HepG2 (cell line): ENCODE data around the gene C1orf21. TPM values are rescaled to one million over a fixed set of nuclear protein-coding genes. Genes with fewer than 3 reads are reported as not detected.

Experiments
- ATAC-seq: fragments of 200-7000 bp; cut with Tn5 transposase; 3 replicates; pipeline ENCODE4 v1.9.1; 2020; ENCODE audit warnings: mild to moderate bottlenecking, moderate library complexity
- BruUV-seq: library from RNA; stranded (reverse); fragments of 400-500 nt; replicated peaks from 2 replicates; lab custom pipeline; 2021; lab: Mats Ljungman, UMichigan
- CTCF ChIA-PET: fragments of 300-600 bp; formaldehyde crosslinking; extraction: SDS; loops from one replicate; lab custom pipeline; 2021; ENCODE audit warnings: low total read pairs, inconsistent platforms, low intra/inter-chr PET ratio; lab: Yijun Ruan, JAX
- POLR2A ChIA-PET: fragments of 350-600 bp; sonication (Branson Sonifier 250); formaldehyde crosslinking; loops from one replicate; lab custom pipeline; 2020; ENCODE audit warnings: antibody characterized with exemption, inconsistent platforms; lab: Yijun Ruan, JAX
- DNase-seq: peaks from one replicate; pipeline ENCODE4 v3.0.0-alpha.2; 2015; ENCODE audit warnings: low spot score
- FAIRE-seq: peaks from 3 replicates; lab custom pipeline; 2011; peaks lifted over from hg19 to GRCh38; lab: Jason Lieb, UNC
- H2AFZ ChIP-seq: one replicate; pipeline ENCODE4 v1.6.1; 2011; ENCODE audit warnings: low read length, inconsistent platforms
- H3K27ac ChIP-seq: fragments of 300-600 bp; 3 replicates; pipeline ENCODE4 v1.8.0; 2011; ENCODE audit warnings: mixed run types, mild to moderate bottlenecking, mixed read lengths, low read length, inconsistent platforms; ENCODE audit not compliant: insufficient read depth; ENCODE audit errors: extremely low read length
- H3K27me3 ChIP-seq, 2 experiments: fragments of 200-600 bp in 1 of 2; 2 replicates in 1 of 2; 3 replicates in 1 of 2; pipeline versions ENCODE4 v1.6.0 to v1.8.0; 2011; ENCODE audit warnings: low read length in 2 of 2, mild to moderate bottlenecking in 2 of 2, moderate library complexity in 2 of 2, inconsistent platforms in 1 of 2; ENCODE audit not compliant: insufficient read depth in 2 of 2, control insufficient read depth in 1 of 2
- H3K36me3 ChIP-seq, 2 experiments: fragments of 200-600 bp in 1 of 2; replicated peaks in 1 of 2; 2 replicates in 1 of 2; 3 replicates in 1 of 2; pipeline versions ENCODE4 v1.5.1 to v1.8.0; 2011; ENCODE audit warnings: low read length in 2 of 2, inconsistent platforms in 1 of 2; ENCODE audit not compliant: insufficient read depth in 2 of 2, control insufficient read depth in 1 of 2
- H3K4me1 ChIP-seq: 2 replicates; pipeline ENCODE4 v1.5.1; 2012; ENCODE audit warnings: low read length, inconsistent platforms; ENCODE audit not compliant: insufficient read depth
- H3K4me2 ChIP-seq: 2 replicates; pipeline ENCODE4 v1.6.0; 2011; ENCODE audit warnings: low read depth, low read length, inconsistent platforms
- H3K4me3 ChIP-seq, 3 experiments: fragments of 200-600 bp in 1 of 3; sonication (generic), shearing (Covaris generic) in 1 of 3; replicated peaks in 1 of 3; 2 replicates each; pipeline ENCODE4 v1.5.1; 2011 to 2016; ENCODE audit warnings: low read length in 3 of 3, inconsistent platforms in 2 of 3, low read depth in 2 of 3, mild to moderate bottlenecking in 2 of 3, control low read depth in 1 of 3, mixed read lengths in 1 of 3; ENCODE audit not compliant: insufficient read depth in 1 of 3
- H3K79me2 ChIP-seq: one replicate; pipeline ENCODE4 v1.6.1; 2011; ENCODE audit warnings: low read length, inconsistent platforms; ENCODE audit not compliant: insufficient read depth
- H3K9ac ChIP-seq: 2 replicates; pipeline ENCODE4 v1.6.0; 2011; ENCODE audit warnings: mild to moderate bottlenecking, low read depth, low read length, inconsistent platforms; ENCODE audit not compliant: insufficient read depth
- H3K9me3 ChIP-seq: 2 replicates; pipeline ENCODE4 v1.5.1; 2012; ENCODE audit warnings: mild to moderate bottlenecking, low read length
- H4K20me1 ChIP-seq: 2 replicates; pipeline ENCODE4 v1.6.0; 2011; ENCODE audit warnings: inconsistent platforms, mild to moderate bottlenecking, low read length, moderate library complexity; ENCODE audit not compliant: insufficient read depth
- EED ChIP-seq: sonication (generic); formaldehyde crosslinking; IDR thresholded peaks from 2 replicates; pipeline ENCODE4 v1.5.0; 2020; ENCODE audit warnings: mild to moderate bottlenecking, missing genetic modification reagents
- HES4 ChIP-seq: sonication (generic); formaldehyde crosslinking; IDR thresholded peaks from 2 replicates; pipeline ENCODE4 v1.9.0; 2021; ENCODE audit warnings: mild to moderate bottlenecking, missing genetic modification reagents, borderline replicate concordance
- KDM3A ChIP-seq: IDR thresholded peaks from 2 replicates; pipeline ENCODE4 v1.6.1; 2018; ENCODE audit warnings: low read depth, missing compliant biosample characterization
- NFYC ChIP-seq: IDR thresholded peaks from 2 replicates; pipeline ENCODE4 v1.6.1; 2016; ENCODE audit warnings: missing genetic modification reagents, missing compliant biosample characterization
- PBX3 ChIP-seq: sonication (generic); formaldehyde crosslinking; IDR thresholded peaks from 2 replicates; pipeline ENCODE4 v1.8.1; 2023; ENCODE audit warnings: missing genetic modification reagents, inconsistent platforms, borderline replicate concordance
- RFX5 ChIP-seq: IDR thresholded peaks from 2 replicates; pipeline ENCODE4 v1.6.1; 2011; ENCODE audit warnings: low read depth, low read length, improper control_type of control experiment
- RXRA ChIP-seq: sonication (generic); formaldehyde crosslinking; IDR thresholded peaks from 2 replicates; pipeline ENCODE4 v1.5.1; 2020; ENCODE audit warnings: missing genetic modification reagents
- SRSF1 ChIP-seq: fragments of 200-400 bp; formaldehyde crosslinking; optimal IDR thresholded peaks from 2 replicates; pipeline ENCODE3; 2017; ENCODE audit warnings: mild to moderate bottlenecking, low read depth, low read length, moderate library complexity
- TEAD3 ChIP-seq: optimal IDR thresholded peaks from 2 replicates; pipeline ENCODE3; 2016; ENCODE audit warnings: borderline replicate concordance
- ZBTB42 ChIP-seq: sonication (generic); formaldehyde crosslinking; IDR thresholded peaks from 2 replicates; pipeline ENCODE4 v1.5.0; 2020; ENCODE audit warnings: mild to moderate bottlenecking, missing genetic modification reagents
- ZNF12 ChIP-seq: sonication (generic); formaldehyde crosslinking; IDR thresholded peaks from 2 replicates; pipeline ENCODE4 v1.5.0; 2020; ENCODE audit warnings: missing genetic modification reagents
- ZNF460 ChIP-seq: sonication (generic); formaldehyde crosslinking; IDR thresholded peaks from 2 replicates; pipeline ENCODE4 v1.5.1; 2020; ENCODE audit warnings: missing genetic modification reagents, mild to moderate bottlenecking, borderline replicate concordance
- ZNF7 ChIP-seq: IDR thresholded peaks from 2 replicates; pipeline ENCODE4 v1.6.1; 2016; ENCODE audit warnings: missing biosample characterization, missing genetic modification reagents
- ZNF83 ChIP-seq: sonication (generic); formaldehyde crosslinking; IDR thresholded peaks from 2 replicates; pipeline ENCODE4 v1.4.0; 2020; ENCODE audit warnings: missing genetic modification reagents, mild to moderate bottlenecking, borderline replicate concordance
- WGBS: methylation state at CpG from one replicate; pipeline ENCODE4 v1.1.6; 2017; ENCODE audit warnings: low lambda C conversion rate; 5-methylcytosine and 5-hydroxymethylcytosine counted together
- in situ Hi-C: cut with HindIII; loops from 2 replicates; pipeline ENCODE4 v1.10.0; 2017; ENCODE audit warnings: low pct_unique_long_range_greater_than_20kb; ENCODE audit not compliant: extremely low pct_ligation_motif_present
- intact Hi-C: fragments of 100-400 bp; cut with micrococcal nuclease; formaldehyde crosslinking; loops from one replicate; pipeline ENCODE4 v1.10.0; 2022; ENCODE audit not compliant: unreplicated experiment
- polyA plus RNA-seq, 8 experiments: library from polyadenylated mRNA; depleted of rRNA in 3 of 8; stranded (reverse) in 7 of 8; unstranded in 1 of 8; fragments of >200 nt; fragmentation: Illumina TruSeq in 4 of 8; extraction: Trizol in 4 of 8; gene quantifications; 2 replicates each; pipeline versions ENCODE4 v1.2.1 to v1.2.3, GENCODE V29; 2011 to 2016; ENCODE audit warnings: low read depth in 4 of 8, missing spikeins in 1 of 8, mixed read lengths in 1 of 8; ENCODE audit not compliant: insufficient read depth in 1 of 8
- total RNA-seq, 5 experiments: library from RNA; depleted of rRNA; stranded (reverse); fragments of >200 nt; fragmentation: Illumina TruSeq; extraction: Trizol; gene quantifications; 2 replicates each; pipeline ENCODE4 v1.2.3, GENCODE V29; 2016; ENCODE audit warnings: low read depth in 1 of 5

Gene C1orf21
- total and polyA plus RNA-seq, 2 of the 13 experiments (the other 11 are each of a cell fraction or from before 2014, with no cell fraction given): not detected

DNA sequence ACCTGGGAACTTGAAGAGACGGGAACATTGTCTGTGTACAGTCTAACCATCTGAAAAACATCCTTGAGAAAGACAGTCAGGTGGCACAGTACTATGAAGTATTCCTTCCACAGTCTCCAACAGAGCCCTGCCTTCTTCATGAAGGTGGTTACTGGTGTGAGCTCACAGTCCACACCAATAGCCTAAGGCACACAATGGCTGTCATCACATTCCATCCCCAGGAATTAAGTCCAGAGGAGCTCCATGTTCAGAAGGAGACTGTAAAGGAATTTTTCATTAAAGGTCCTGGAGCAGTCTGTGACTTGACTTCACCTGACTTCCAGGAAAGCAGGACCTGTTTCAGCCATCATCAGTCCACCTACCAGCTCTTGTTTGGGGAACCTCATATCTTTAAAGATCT lies 180.2 kb downstream of the C1orf21 start:
- WGBS: 0% methylated on average over 1 of the region's 1 CpG
- Histone ChIP-seq H3K36me3 (no peaks in the 10 kb centered on the region), H3K4me3 (no peak overlapping the region), H3K27me3 (no peaks in the 10 kb centered on the region), H3K27ac (no peak overlapping the region), H3K4me2 (no peak overlapping the region), H3K79me2 (no peaks in the 10 kb centered on the region), H4K20me1 (no peaks in the 10 kb centered on the region), H2AFZ (no peak overlapping the region), H3K9ac (no peak overlapping the region)
- no peak for DNase-seq
- no peak for ATAC-seq
- ChIA-PET POLR2A (no interaction called here), CTCF (no interaction called here)
- no peak for FAIRE-seq
- intact Hi-C loops: no loop called here
- no peak for TF ChIP-seq ZNF7
- TF ChIP-seq ZNF12: no peak
- TF ChIP-seq RXRA (CRISPR knock-in tag): no peak
- no peak for TF ChIP-seq ZBTB42
- no peak for TF ChIP-seq TEAD3 (CRISPR knock-in tag)
- no peak for TF ChIP-seq ZNF83 (CRISPR knock-in tag)
- no peak for TF ChIP-seq HES4
- no peak for TF ChIP-seq PBX3 (CRISPR knock-in tag)
- no peak for TF ChIP-seq EED (CRISPR knock-in tag)
- TF ChIP-seq NFYC (CRISPR knock-in tag): no peak
- TF ChIP-seq KDM3A: no peak
- no peak for TF ChIP-seq RFX5
- TF ChIP-seq ZNF460: no peak
- no peak for TF ChIP-seq SRSF1
- TF ChIP-seq, all 625 proteins: peak for 0
- H3K9me3 ChIP-seq: no peaks in the 10 kb centered on the region
- in situ Hi-C loops: loop anchor here (10.0 kb wide), 1 partner anchor 492 kb away; no protein-coding TSS in a partner anchor
- no peaks in the 10 kb centered on the region for H3K4me1 ChIP-seq
- BruUV-seq: no TSS peak
